Melanocyte of skin (primary cell): ENCODE data around the gene PRSS35. TPM values are rescaled to one million over a fixed set of nuclear protein-coding genes. Genes with fewer than 3 reads are reported as not detected.

ENCODE experiments used
- total RNA-seq, 2 donors: library from RNA; depleted of rRNA; stranded (reverse); fragments of >200 nt; gene quantifications; 2 replicates each; pipeline ENCODE4 v1.2.3, GENCODE V29; 2012

PRSS35 gene
- total RNA-seq, result not detected

GRCh38 chr6:83511901-83512681 is at the start of gene PRSS35:
PRSS35 (plus strand) TSS chr6:83512534; CDS start chr6:83523442, 10,908 bp downstream.

Other genes with a start within 250 kb of the PRSS35 start
- gene ME1, start 81.5 kb upstream of the PRSS35 start, total RNA-seq, result 10 to 100 TPM in 1 of 2 donors, 1 to 10 TPM in 1; 7.2 to 19.0 TPM
- not detected for gene SNAP91, start 196.6 kb downstream of the PRSS35 start, total RNA-seq